ENCODE measurements around the gene GATA3.

Gene GATA3

DNA sequence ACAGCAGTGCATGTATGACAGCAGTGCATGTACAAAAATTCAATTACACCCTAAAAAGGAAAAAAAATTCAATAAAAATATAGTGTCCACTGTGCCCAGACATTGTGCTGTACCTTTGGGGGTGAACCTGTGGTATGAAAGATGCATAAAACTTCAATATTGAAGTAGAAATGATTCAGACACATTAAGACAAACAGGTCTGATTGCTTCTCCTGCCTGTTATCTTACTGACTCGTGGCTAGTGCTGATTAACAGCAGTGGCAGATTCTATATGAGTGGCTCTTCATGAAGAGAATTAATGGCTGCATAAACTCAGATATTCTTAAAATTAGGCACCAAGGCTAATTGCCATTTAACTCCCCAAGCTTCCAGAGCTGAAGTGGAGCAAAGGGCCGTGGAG is 37.9 kb downstream of the GATA3 start:
- H3K4me3 ChIP-seq (ENCODE audit: control insufficient read depth, low read depth, low read length): no peak overlapping the region
- no peak for DNase-seq (ENCODE audit: low read depth)
- TF ChIP-seq CTCF (IDR thresholded peaks at IDR 0.05; ENCODE audit: control insufficient read depth, insufficient read depth, low read depth, low read length, missing control alignments): no peak

- TF ChIP-seq CTCF (IDR thresholded peaks at IDR 0.05; ENCODE audit: control insufficient read depth, insufficient read depth, low read depth, low read length, missing control alignments): no peak
- no peak for DNase-seq (ENCODE audit: low read depth)
Measured at GRCh38 chr10:8095959-8096358, 41.5 kb downstream of the GATA3 start.

DNA sequence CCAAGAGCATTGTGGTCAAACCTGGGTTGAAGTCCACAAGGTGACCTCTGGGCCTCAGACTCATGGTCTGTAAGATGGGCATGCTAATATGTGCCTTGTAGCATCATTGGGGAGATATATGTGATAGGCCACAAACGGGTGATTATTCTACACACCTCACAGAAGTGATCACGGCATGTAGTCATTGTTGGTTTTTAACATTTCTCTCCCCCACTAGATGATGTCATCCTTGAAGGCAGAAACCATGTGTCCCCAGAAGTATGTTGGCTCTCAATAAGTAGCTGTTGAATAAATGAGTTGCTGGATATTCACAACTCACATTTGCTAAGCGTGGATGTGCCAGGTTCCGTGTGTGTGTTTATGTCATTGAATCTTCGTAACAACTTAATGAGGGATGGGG is 42.4 kb downstream of the GATA3 start:
- TF ChIP-seq CTCF (IDR thresholded peaks at IDR 0.05; ENCODE audit: control insufficient read depth, insufficient read depth, low read depth, low read length, missing control alignments): no peak

More at GRCh38 chr10:8095959-8096358, 41.5 kb downstream of the GATA3 start:
- no peak overlapping the region for H3K4me3 ChIP-seq (ENCODE audit: control insufficient read depth, low read depth, low read length)

GRCh38 chr10:8100366-8100765 is 45.9 kb downstream of the GATA3 start:
- no peak for TF ChIP-seq CTCF (IDR thresholded peaks at IDR 0.05; ENCODE audit: control insufficient read depth, insufficient read depth, low read depth, low read length, missing control alignments)
- no peak for DNase-seq (ENCODE audit: low read depth)

More for the DNA sequence above, 42.4 kb downstream of the GATA3 start:
- no peak for DNase-seq (ENCODE audit: low read depth)
- H3K4me3 ChIP-seq (ENCODE audit: control insufficient read depth, low read depth, low read length): no peak overlapping the region

GRCh38 chr10:8102708-8103401 is 48.4 kb downstream of the GATA3 start:
- DNase-seq (ENCODE audit: low read depth): no peak
- H3K4me3 ChIP-seq (ENCODE audit: control insufficient read depth, low read depth, low read length): no peak overlapping the region

More at GRCh38 chr10:8100366-8100765, 45.9 kb downstream of the GATA3 start:
- H3K4me3 ChIP-seq (ENCODE audit: control insufficient read depth, low read depth, low read length): no peak overlapping the region

GRCh38 chr10:8103543-8103942 is 49.1 kb downstream of the GATA3 start:
- DNase-seq (ENCODE audit: low read depth): no peak
- H3K4me3 ChIP-seq (ENCODE audit: control insufficient read depth, low read depth, low read length): no peak overlapping the region
- TF ChIP-seq CTCF (IDR thresholded peaks at IDR 0.05; ENCODE audit: control insufficient read depth, insufficient read depth, low read depth, low read length, missing control alignments): no peak

More at GRCh38 chr10:8102708-8103401, 48.4 kb downstream of the GATA3 start:
- TF ChIP-seq CTCF (IDR thresholded peaks at IDR 0.05; ENCODE audit: control insufficient read depth, insufficient read depth, low read depth, low read length, missing control alignments): no peak

Measured in AG09309 (cell line).